HEK293T (cell line): ENCODE results near the gene PRRT1B.

Experiments
- ARNT ChIP-seq: fragments of 450-650 bp; IDR thresholded peaks from 2 replicates; pipeline ENCODE4 v1.6.1; 2017; ENCODE audit warnings: mild to moderate bottlenecking
- BHLHE40 ChIP-seq: fragments of 450-650 bp; IDR thresholded peaks from 2 replicates; pipeline ENCODE4 v1.6.1; 2016; ENCODE audit warnings: mild to moderate bottlenecking, moderate library complexity, borderline replicate concordance
- ELF4 ChIP-seq: fragments of 450-650 bp; IDR thresholded peaks from 2 replicates; pipeline ENCODE4 v1.6.1; 2017; ENCODE audit warnings: antibody characterized with exemption
- FOXM1 ChIP-seq: fragments of 450-650 bp; IDR thresholded peaks from 2 replicates; pipeline ENCODE4 v1.6.1; 2017; ENCODE audit warnings: mild to moderate bottlenecking, borderline replicate concordance
- LEF1 ChIP-seq: fragments of 450-650 bp; IDR thresholded peaks from 2 replicates; pipeline ENCODE4 v1.6.1; 2017; ENCODE audit warnings: mild to moderate bottlenecking, borderline replicate concordance
- SP1 ChIP-seq: fragments of 450-650 bp; IDR thresholded peaks from 2 replicates; pipeline ENCODE4 v1.6.1; 2017
- SUZ12 ChIP-seq: fragments of 450-650 bp; IDR thresholded peaks from 2 replicates; pipeline ENCODE4 v1.6.1; 2016; ENCODE audit warnings: mild to moderate bottlenecking
- TARDBP ChIP-seq: fragments of 450-650 bp; IDR thresholded peaks from 2 replicates; pipeline ENCODE4 v1.6.1; 2016

DNA sequence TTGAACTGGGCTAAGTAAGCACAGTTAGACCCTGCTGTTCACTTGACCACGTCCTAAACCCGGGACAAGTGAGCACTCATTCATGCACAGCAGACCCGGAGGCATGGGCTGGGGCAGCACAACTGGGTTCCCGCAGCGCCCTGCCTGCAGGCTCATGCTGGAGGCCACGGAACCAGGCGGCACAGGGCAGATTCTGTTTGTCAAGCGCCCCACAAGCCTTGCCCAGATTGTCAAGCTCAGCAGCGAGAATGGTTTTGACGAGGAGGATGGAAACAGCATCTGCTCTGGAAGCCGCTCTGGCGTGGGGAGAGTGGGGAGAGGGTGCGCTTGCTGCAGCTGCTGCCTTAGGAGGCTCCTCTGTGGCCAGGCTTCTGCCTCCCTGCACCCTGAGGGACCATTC lies 32.7 kb downstream of the PRRT1B start:
- TF ChIP-seq FOXM1 (no peak), BHLHE40 (no peak), TARDBP (no peak), SP1 (no peak), ELF4 (no peak), SUZ12 (no peak), ARNT (no peak), LEF1 (no peak)
